ENCODE data around the gene RUFY4. TPM values are rescaled to one million over a fixed set of nuclear protein-coding genes. Genes with fewer than 3 reads are reported as not detected.

RUFY4 gene
- total RNA-seq, 1 experiment from 2014 or later, result 0.66 TPM

- H3K79me1 ChIP-seq (ENCODE audit: insufficient read depth, low read depth, low read length, poor library complexity, severe bottlenecking), result no peaks in the 10 kb centered on the region
These were observed 60.5 kb downstream of the RUFY4 start for GRCh38 chr2:218129458-218130135.

More at GRCh38 chr2:218129458-218130135, 60.5 kb downstream of the RUFY4 start:
- Histone ChIP-seq H3K27ac (ENCODE audit: insufficient read length, low read depth, low read length) (no peak overlapping the region), H3K23me2 (ENCODE audit: insufficient read length, low read depth, low read length, poor library complexity, severe bottlenecking) (no peaks in the 10 kb centered on the region), H3K56ac (ENCODE audit: insufficient read length, low read depth, low read length) (no peak overlapping the region), H2AK5ac (ENCODE audit: insufficient read length, low read length) (no peak overlapping the region), H3K18ac (ENCODE audit: insufficient read length, low read depth, low read length) (no peak overlapping the region), H3K79me2 (ENCODE audit: insufficient read depth, low read length) (no peaks in the 10 kb centered on the region), H4K8ac (replicated peaks; ENCODE audit: insufficient read length, low read depth, low read length) (no peak overlapping the region), H2BK5ac (ENCODE audit: insufficient read length, low read length) (no peak overlapping the region), H2BK20ac (ENCODE audit: low read depth, low read length, poor library complexity, severe bottlenecking) (no peak overlapping the region), H2AFZ (ENCODE audit: low read length) (no peak overlapping the region), H3K14ac (ENCODE audit: insufficient read depth, low read length) (no peak overlapping the region), H4K20me1 (ENCODE audit: control insufficient read depth, insufficient read depth, insufficient read length) (no peaks in the 10 kb centered on the region), H3K9me3 (ENCODE audit: control insufficient read depth, low read depth, low read length) (no peaks in the 10 kb centered on the region), H3K4ac (ENCODE audit: low read depth, low read length) (no peak overlapping the region), H2BK15ac (ENCODE audit: low read depth, low read length) (no peak overlapping the region), H3K27me3 (ENCODE audit: insufficient read depth, low read length) (no peaks in the 10 kb centered on the region), H3T11ph (ENCODE audit: low read length) (no peak overlapping the region), H4K5ac (ENCODE audit: insufficient read length, low read depth, low read length) (no peak overlapping the region), H3K9ac (ENCODE audit: extremely low read depth, insufficient read length, low read length) (no peak overlapping the region), H2BK120ac (ENCODE audit: low read depth, low read length, poor library complexity, severe bottlenecking) (no peak overlapping the region), H3K23ac (ENCODE audit: insufficient read length, low read depth, low read length) (no peak overlapping the region), H3K4me2 (ENCODE audit: insufficient read depth, insufficient read length, low read length) (no peak overlapping the region), H2BK12ac (ENCODE audit: insufficient read length, low read depth, low read length) (no peak overlapping the region), H4K91ac (ENCODE audit: insufficient read length, low read depth, low read length) (no peak overlapping the region), H3K4me1 (ENCODE audit: insufficient read depth, low read length) (peaks cover 3% of the 10 kb centered on the region)
- peaks cover 6% of the 10 kb centered on the region for H3K27me3 Mint-ChIP-seq (ENCODE audit: low read depth)
- no peak for DNase-seq
- peak overlapping the region in 1 of 2 experiments; percentile 14; a peak in 2 of 5 replicates for H3K4me3 Mint-ChIP-seq
- H3K36me3 Mint-ChIP-seq (ENCODE audit: insufficient read depth in 1 of 3, low read depth in 3 of 3), result no peaks in the 10 kb centered on the region
- H3K4me1 Mint-ChIP-seq, result peaks cover 25% of the 10 kb centered on the region in 2 experiments
- no CpG with 5 or more reads among the region's 6 CpGs for WGBS (ENCODE audit: extremely low coverage, insufficient read length, low lambda C conversion rate)
- no peaks in the 10 kb centered on the region; a peak in 1 of 5 replicates for H3K9me3 Mint-ChIP-seq
- H3K27ac Mint-ChIP-seq, result no peak overlapping the region; a peak in 1 of 7 replicates
- no peak for TF ChIP-seq CTCF (conservative IDR thresholded peaks at IDR 0.05)

Measured in H9 (cell line).